ENCODE results near the gene RNF166.

The RNF166 gene

GRCh38 chr16:88703486-88704309, 2.5 kb downstream of the RNF166 start:
- in situ Hi-C loops (cut with HindIII; ENCODE audit: low sequenced_read_pairs), result no loop called here

GRCh38 chr16:88702371-88703210, 3.6 kb downstream of the RNF166 start:
- no peak for DNase-seq (ENCODE audit: low read depth)
- in situ Hi-C loops (cut with HindIII; ENCODE audit: low sequenced_read_pairs), result no loop called here
- TF ChIP-seq CTCF (IDR thresholded peaks at IDR 0.05; ENCODE audit: low read depth, low read length, missing control alignments), result no peak
- no peak overlapping the region for H3K4me3 ChIP-seq (ENCODE audit: low read depth, low read length)

More at GRCh38 chr16:88703486-88704309, 2.5 kb downstream of the RNF166 start:
- no peak for DNase-seq (ENCODE audit: low read depth)
- no peak for TF ChIP-seq CTCF (IDR thresholded peaks at IDR 0.05; ENCODE audit: low read depth, low read length, missing control alignments)
- no peak overlapping the region for H3K4me3 ChIP-seq (ENCODE audit: low read depth, low read length)

- in situ Hi-C loops (cut with HindIII; ENCODE audit: low sequenced_read_pairs), result no loop called here
- TF ChIP-seq CTCF (IDR thresholded peaks at IDR 0.05; ENCODE audit: low read depth, low read length, missing control alignments), result no peak
- H3K4me3 ChIP-seq (ENCODE audit: low read depth, low read length), result no peak overlapping the region
- no peak for DNase-seq (ENCODE audit: low read depth)
Observed at GRCh38 chr16:88701581-88702370, 4.4 kb downstream of the RNF166 start.

- peak; percentile 37 for DNase-seq (ENCODE audit: low read depth)
- in situ Hi-C loops (cut with HindIII; ENCODE audit: low sequenced_read_pairs), result no loop called here
- no peak overlapping the region for H3K4me3 ChIP-seq (ENCODE audit: low read depth, low read length)
Observed at GRCh38 chr16:88700636-88701482, 5.3 kb downstream of the RNF166 start.

DNA sequence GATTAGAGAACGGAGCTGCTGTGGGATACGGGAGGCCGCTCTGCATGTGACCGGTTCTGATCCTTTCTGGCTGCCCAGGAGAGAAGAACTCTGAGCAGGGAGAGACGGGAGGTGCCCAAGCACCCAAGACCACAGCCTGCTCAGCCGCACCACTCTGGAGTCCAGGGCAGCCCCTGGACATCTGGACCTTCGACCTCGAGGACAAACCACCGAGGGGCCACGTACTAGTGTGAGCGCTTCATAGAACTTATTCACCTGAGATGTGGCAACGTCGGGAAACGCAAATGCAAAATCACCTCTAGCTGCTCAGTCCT, 5.9 kb downstream of the RNF166 start:
- DNase-seq (ENCODE audit: low read depth), result no peak
- in situ Hi-C loops (cut with HindIII; ENCODE audit: low sequenced_read_pairs), result no loop called here
- no peak for TF ChIP-seq CTCF (IDR thresholded peaks at IDR 0.05; ENCODE audit: low read depth, low read length, missing control alignments)

More at GRCh38 chr16:88700636-88701482, 5.3 kb downstream of the RNF166 start:
- TF ChIP-seq CTCF (IDR thresholded peaks at IDR 0.05; ENCODE audit: low read depth, low read length, missing control alignments), result no peak

More for the DNA sequence above, 5.9 kb downstream of the RNF166 start:
- H3K4me3 ChIP-seq (ENCODE audit: low read depth, low read length), result no peak overlapping the region
